Gastroesophageal sphincter (tissue), 4 donors: ENCODE measurements around the gene SUPT20H. TPM values are rescaled to one million over a fixed set of nuclear protein-coding genes. Genes with fewer than 3 reads are reported as not detected.

ENCODE experiments used
- ATAC-seq: fragments of 150-250 bp; one replicate; pipeline ENCODE4 v1.9.1; 2016; ENCODE audit warnings: mild to moderate bottlenecking, moderate library complexity
- H3K27ac ChIP-seq, 4 donors: fragments of 200-600 bp; sonication (generic) in 3 of 4; 1 replicate in 3 of 4; 2 replicates in 1 of 4; pipeline ENCODE4 v1.5.1; 2016 to 2019
- H3K27me3 ChIP-seq: fragments of 200-600 bp; sonication (generic); one replicate; pipeline ENCODE4 v1.5.1; 2019
- H3K36me3 ChIP-seq, 2 donors: fragments of 200-600 bp; sonication (generic); one replicate each; pipeline ENCODE4 v1.5.1; 2019; ENCODE audit warnings: control low read depth in 1 of 2
- H3K4me1 ChIP-seq, 3 donors: fragments of 200-600 bp; sonication (generic); 1 replicate in 2 of 3; 2 replicates in 1 of 3; pipeline ENCODE4 v1.5.1; 2016 to 2019; ENCODE audit warnings: control low read depth in 2 of 3
- H3K4me3 ChIP-seq, 2 donors: fragments of 200-600 bp; sonication (generic); one replicate each; pipeline ENCODE4 v1.5.1; 2019; ENCODE audit warnings: mild to moderate bottlenecking in 1 of 2, moderate library complexity in 1 of 2
- H3K9me3 ChIP-seq, 3 donors: fragments of 200-600 bp; sonication (generic); one replicate each; pipeline ENCODE4 v1.5.1; 2017 to 2019; ENCODE audit warnings: control low read depth in 2 of 3
- CTCF ChIP-seq, 4 experiments: fragments of 200-600 bp in 2 of 4; fragments of 450-650 bp in 2 of 4; sonication (generic) in 1 of 4; IDR thresholded peaks; one replicate each; pipeline ENCODE4 v1.5.1; 2017 to 2019; ENCODE audit warnings: antibody characterized with exemption in 4 of 4, mild to moderate bottlenecking in 2 of 4, moderate library complexity in 2 of 4
- EP300 ChIP-seq: sonication (generic); formaldehyde crosslinking; IDR thresholded peaks from one replicate; pipeline ENCODE4 v1.6.1; 2017; ENCODE audit warnings: antibody characterized with exemption, mild to moderate bottlenecking
- POLR2A ChIP-seq, 2 donors: fragments of 450-650 bp; IDR thresholded peaks; one replicate each; pipeline ENCODE4 v1.6.1; 2017; ENCODE audit warnings: antibody characterized with exemption in 2 of 2, mild to moderate bottlenecking in 2 of 2, moderate library complexity in 1 of 2
- POLR2AphosphoS5 ChIP-seq: sonication (generic); formaldehyde crosslinking; IDR thresholded peaks from one replicate; pipeline ENCODE4 v1.6.1; 2017; ENCODE audit warnings: antibody characterized with exemption
- WGBS, 2 donors: methylation state at CpG; one replicate each; pipeline ENCODE4 v1.1.5; 2018; ENCODE audit warnings: low coverage in 1 of 2; 5-methylcytosine and 5-hydroxymethylcytosine counted together
- total RNA-seq, 4 donors: library from RNA; depleted of rRNA; stranded (reverse); fragments of >200 nt; gene quantifications; one replicate each; pipeline ENCODE4 v1.1.0, GENCODE V29; 2016

The SUPT20H gene
- total RNA-seq, 4 donors from 2014 or later = 23.5 to 41.6 (median 33.1) TPM

GRCh38 chr13:37089495-37089894, 30.0 kb upstream of the SUPT20H start:
- H3K9me3 ChIP-seq = no peaks in the 10 kb centered on the region
- no peak overlapping the region for H3K27ac ChIP-seq
- no peak for ATAC-seq
- H3K27me3 ChIP-seq = no peaks in the 10 kb centered on the region
- H3K4me1 ChIP-seq = peaks cover 0 to 3% (median 0%) of the 10 kb centered on the region in 3 donors
- TF ChIP-seq EP300 (no peak), POLR2A (IDR thresholded peaks at IDR 0.05) (no peak), CTCF (IDR thresholded peaks at IDR 0.05) (no peak)
- WGBS, 2 donors = 90 to 97% methylated on average over 3 of the region's 3 CpGs
- H3K4me3 ChIP-seq = no peak overlapping the region
- no peaks in the 10 kb centered on the region for H3K36me3 ChIP-seq

GRCh38 chr13:37087486-37087885, 28.0 kb upstream of the SUPT20H start:
- H3K4me1 ChIP-seq = no peaks in the 10 kb centered on the region
- H3K27me3 ChIP-seq = no peaks in the 10 kb centered on the region
- no peaks in the 10 kb centered on the region for H3K9me3 ChIP-seq
- H3K4me3 ChIP-seq = no peak overlapping the region
- 65 to 86% methylated on average over 2 of the region's 2 CpGs for WGBS, 2 donors
- no peak overlapping the region for H3K27ac ChIP-seq
- ATAC-seq = no peak
- TF ChIP-seq POLR2AphosphoS5 (no peak), EP300 (no peak), POLR2A (IDR thresholded peaks at IDR 0.05) (no peak), CTCF (IDR thresholded peaks at IDR 0.05) (no peak)
- H3K36me3 ChIP-seq = no peaks in the 10 kb centered on the region

- 56 to 70% methylated on average over 2 of the region's 2 CpGs for whole genome bisulfite sequencing, 2 donors
- Histone ChIP-seq H3K4me1 (no peaks in the 10 kb centered on the region), H3K4me3 (no peak overlapping the region), H3K27me3 (no peaks in the 10 kb centered on the region), H3K36me3 (no peaks in the 10 kb centered on the region), H3K27ac (no peak overlapping the region), H3K9me3 (no peaks in the 10 kb centered on the region)
- ATAC-seq = no peak
- TF ChIP-seq CTCF (IDR thresholded peaks at IDR 0.05) = no peak
- no peak for TF ChIP-seq POLR2AphosphoS5
- TF ChIP-seq POLR2A (IDR thresholded peaks at IDR 0.05) = no peak
- no peak for TF ChIP-seq EP300
These were observed 26.1 kb upstream of the SUPT20H start for GRCh38 chr13:37085606-37086005.

GRCh38 chr13:37076818-37077217, 17.3 kb upstream of the SUPT20H start:
- H3K9me3 ChIP-seq = no peaks in the 10 kb centered on the region
- ATAC-seq = no peak
- no peaks in the 10 kb centered on the region for H3K27me3 ChIP-seq
- TF ChIP-seq POLR2A (IDR thresholded peaks at IDR 0.05) (no peak), POLR2AphosphoS5 (no peak), CTCF (IDR thresholded peaks at IDR 0.05) (no peak), EP300 (no peak)
- H3K4me3 ChIP-seq = no peak overlapping the region
- no peaks in the 10 kb centered on the region for H3K36me3 ChIP-seq
- no peak overlapping the region for H3K27ac ChIP-seq
- WGBS, 2 donors = 98 to 100% methylated on average over 2 of the region's 2 CpGs
- no peaks in the 10 kb centered on the region for H3K4me1 ChIP-seq

GRCh38 chr13:37075164-37075563, 15.7 kb upstream of the SUPT20H start:
- no peaks in the 10 kb centered on the region for H3K4me1 ChIP-seq
- no peak overlapping the region for H3K4me3 ChIP-seq
- ATAC-seq = no peak
- no peaks in the 10 kb centered on the region for H3K9me3 ChIP-seq
- TF ChIP-seq EP300 (no peak), POLR2AphosphoS5 (no peak), POLR2A (IDR thresholded peaks at IDR 0.05) (no peak), CTCF (IDR thresholded peaks at IDR 0.05) (no peak)
- 85 to 89% methylated on average over 2 of the region's 2 CpGs for WGBS, 2 donors
- no peaks in the 10 kb centered on the region for H3K27me3 ChIP-seq
- H3K36me3 ChIP-seq = no peaks in the 10 kb centered on the region
- no peak overlapping the region for H3K27ac ChIP-seq
